ENCODE results near the gene GRM8. TPM values are rescaled to one million over a fixed set of nuclear protein-coding genes. Genes with fewer than 3 reads are reported as not detected.

GRM8 gene
- total and polyA plus RNA-seq, 10 of the 15 experiments (the other 5 are each of a cell fraction or from before 2014, with no cell fraction given), result 0.33 to 7.1 (median 0.45) TPM; not detected in 2

GRCh38 chr7:126720232-126720631, 532.5 kb downstream of the GRM8 start (continued):
- TF ChIP-seq SKIL (IDR thresholded peaks at IDR 0.05; ENCODE audit: low read depth, poor library complexity, severe bottlenecking), result peak; percentile 58
- TF ChIP-seq JUND (IDR thresholded peaks at IDR 0.05; ENCODE audit: low read depth, low read length), result 0 out of 2 replicates have a peak, but pooled peaks have one; percentile 17
- 0 out of 2 replicates have a peak, but pooled peaks have one; percentile 46 for TF ChIP-seq CBFB (IDR thresholded peaks at IDR 0.05; ENCODE audit: low read depth)
- 0 out of 2 replicates have a peak, but pooled peaks have one; percentile 45 for TF ChIP-seq PAX5 (IDR thresholded peaks at IDR 0.05; ENCODE audit: borderline replicate concordance, low read depth, low read length)
- no peak for TF ChIP-seq ESRRA (IDR thresholded peaks at IDR 0.05; ENCODE audit: low read length)
- TF ChIP-seq ASH2L (IDR thresholded peaks at IDR 0.05; ENCODE audit: borderline replicate concordance, low read depth), result no peak
- peak; percentile 55; the same call in 1 of the 2 replicates for TF ChIP-seq DPF2 (IDR thresholded peaks at IDR 0.05)
- TF ChIP-seq MTA2 (IDR thresholded peaks at IDR 0.05; ENCODE audit: low read depth), result peak; percentile 88
- no peak for TF ChIP-seq YBX1 (IDR thresholded peaks at IDR 0.05)

DNA sequence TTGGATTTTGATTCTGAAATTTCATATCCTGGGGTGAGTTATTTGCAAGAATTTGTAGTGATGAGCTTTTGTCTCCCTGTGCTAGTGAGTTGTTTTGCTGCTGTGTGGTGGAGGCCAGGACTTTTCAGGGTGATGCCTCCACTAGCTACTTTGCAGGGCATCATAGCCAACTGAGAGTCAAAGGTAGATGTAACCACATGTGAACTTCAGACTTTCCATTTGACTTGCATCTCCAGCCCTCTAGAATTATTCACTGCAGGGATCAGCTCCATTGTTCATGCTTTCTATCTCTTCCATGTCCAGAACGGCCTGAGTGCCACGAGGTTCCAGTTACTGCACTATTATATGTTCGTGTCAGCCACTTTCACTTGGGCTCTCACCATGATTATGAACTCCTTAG, 534.3 kb downstream of the GRM8 start:
- Histone ChIP-seq H3K27ac (ENCODE audit: control insufficient read depth, insufficient read depth) (no peak overlapping the region), H3K79me2 (ENCODE audit: control insufficient read depth, insufficient read depth, low read length) (no peaks in the 10 kb centered on the region), H3K4me1 (ENCODE audit: control insufficient read depth, insufficient read depth, low read length) (peaks cover 11% of the 10 kb centered on the region), H3K27me3 (replicated peaks in 1 of 2; ENCODE audit: control insufficient read depth in 2 of 2, insufficient read depth in 2 of 2, low read length in 1 of 2) (no peaks in the 10 kb centered on the region), H3K4me2 (ENCODE audit: control insufficient read depth, insufficient read depth) (no peak overlapping the region), H3K9ac (ENCODE audit: control insufficient read depth, insufficient read depth, low read length) (no peak overlapping the region), H3K36me3 (ENCODE audit: control insufficient read depth in 2 of 2, insufficient read depth in 2 of 2, low read length in 1 of 2) (no peaks in the 10 kb centered on the region), H4K20me1 (ENCODE audit: control insufficient read depth, insufficient read depth) (no peaks in the 10 kb centered on the region), H3K4me3 (no peak overlapping the region), H2AFZ (ENCODE audit: control insufficient read depth, low read depth, low read length) (no peak overlapping the region), H3K9me3 (replicated peaks; ENCODE audit: control insufficient read depth, insufficient read depth, low read length) (no peaks in the 10 kb centered on the region)
- intact Hi-C loops (cut with micrococcal nuclease; ENCODE audit: unreplicated experiment) (no loop called here), in situ Hi-C loops (cut with MboI) (no loop called here)
- ChIA-PET POLR2A (interaction anchor here (0.6 to 3.0 kb wide), 6 partner anchors 17 to 689 kb away, joined by 3 to 21 read pairs (median 4); no protein-coding TSS in a partner anchor), RAD21 (ENCODE audit: unreplicated experiment) (interaction anchor here (0.8 to 5.9 kb wide), 14 partner anchors 10 to 269 kb away, joined by 3 to 118 read pairs (median 4); no protein-coding TSS in a partner anchor), SMC1A (ENCODE audit: uncharacterized antibody, unreplicated experiment) (interaction anchor here (0.7 to 6.0 kb wide), 23 partner anchors 9 to 270 kb away, joined by 3 to 115 read pairs (median 4); no protein-coding TSS in a partner anchor), CTCF (interaction anchor here (0.6 to 4.8 kb wide), 11 partner anchors 11 to 956 kb away, joined by 3 to 43 read pairs (median 4); no protein-coding TSS in a partner anchor)
- 97% methylated on average over 3 of the region's 3 CpGs for WGBS (ENCODE audit: insufficient coverage, insufficient replicate concordance, low lambda C conversion rate, missing lambda C conversion rate)
- peak; percentile 64 for ATAC-seq
- TF ChIP-seq IRF3 (IDR thresholded peaks at IDR 0.05), result no peak
- TF ChIP-seq MTA2 (IDR thresholded peaks at IDR 0.05; ENCODE audit: low read depth), result peak; percentile 27; the same call in 1 of the 2 replicates
- peak; percentile 54 for TF ChIP-seq IKZF1 (conservative IDR thresholded peaks at IDR 0.05)
- TF ChIP-seq ZBED1 (IDR thresholded peaks at IDR 0.05; ENCODE audit: borderline replicate concordance), result no peak
- peak; percentile 71 for TF ChIP-seq DPF2 (IDR thresholded peaks at IDR 0.05)
- peak; percentile 36 to 41; a peak in 2 of 4 replicates for TF ChIP-seq IKZF2 (IDR thresholded peaks at IDR 0.05)
- no TSS peak for BruUV-seq (replicated peaks)
- no peak for FAIRE-seq
- no peak for DNase-seq (ENCODE audit: low read depth, low spot score)

All from GM12878 (cell line).